ENCODE data around the gene TDRD1.

DNA sequence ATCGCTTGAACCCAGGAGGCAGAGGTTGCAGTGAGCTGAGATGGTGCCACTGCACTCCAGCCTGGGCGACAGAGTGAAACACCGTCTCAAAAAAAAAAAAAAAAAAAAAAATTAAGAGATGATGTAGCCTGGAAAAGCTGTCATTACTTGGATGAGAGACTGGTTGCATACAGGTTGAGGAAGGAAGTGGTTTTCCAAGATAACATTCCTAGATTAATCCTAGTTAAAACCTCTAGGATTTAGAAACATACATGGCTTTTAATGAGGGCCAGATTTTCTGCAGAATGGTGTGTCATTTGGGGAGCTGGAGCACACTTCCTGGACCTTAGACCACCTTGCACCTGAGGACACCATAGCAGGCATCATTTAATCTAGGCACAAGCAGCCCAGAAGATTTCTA, 77.7 kb downstream of the TDRD1 start:
- TF ChIP-seq CTCF (IDR thresholded peaks at IDR 0.05) = no peak
- no peak for TF ChIP-seq POLR2A (IDR thresholded peaks at IDR 0.05)

All from esophagus squamous epithelium (tissue), 4 donors.